GM19438 (cell line): Measurements from ENCODE around the gene AP1S1.
"Not testable (repeated sequence)": the region's sequence is repeated elsewhere in the genome, so short reads cannot be mapped to it uniquely, and the experiment has no call there.

ENCODE experiments used
- ATAC-seq: cut with Tn5 transposase; IDR thresholded peaks from one replicate; pipeline ENCODE4 v1.9.1; 2021; ENCODE audit warnings: low read depth; ENCODE audit not compliant: unreplicated experiment

AP1S1 gene

DNA sequence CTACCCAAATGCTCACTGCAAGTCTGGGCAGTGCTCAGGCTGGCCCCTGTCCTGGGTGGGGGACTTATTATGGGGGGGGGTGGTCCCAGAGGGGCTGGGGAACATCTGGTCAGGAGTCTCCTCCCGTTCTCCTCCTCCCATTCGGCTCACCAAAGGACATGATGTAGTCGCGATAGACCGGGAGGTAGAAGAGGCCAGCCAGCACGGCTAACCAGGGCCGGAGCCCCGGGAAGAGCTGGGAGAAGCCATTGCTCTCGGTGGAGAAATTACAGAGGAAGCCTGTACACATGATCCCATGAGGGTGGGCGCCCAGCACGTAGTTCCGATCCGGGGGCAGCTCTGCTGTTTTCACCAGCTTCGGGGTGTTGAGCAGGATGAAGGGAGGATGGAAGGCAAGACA, 44.2 kb downstream of the AP1S1 start:
- no peak for ATAC-seq

- not testable (repeated sequence) for ATAC-seq
Observed at GRCh38 chr7:101199522-101199921, 45.2 kb downstream of the AP1S1 start.

GRCh38 chr7:101200504-101200861, 46.2 kb downstream of the AP1S1 start:
- no peak for ATAC-seq

GRCh38 chr7:101200862-101201599, 46.8 kb downstream of the AP1S1 start, which contains the start of gene MOGAT3:
Gene MOGAT3 (minus strand): TSS chr7:101201036. CDS start chr7:101200854, 182 bp downstream.
- no peak for ATAC-seq

DNA sequence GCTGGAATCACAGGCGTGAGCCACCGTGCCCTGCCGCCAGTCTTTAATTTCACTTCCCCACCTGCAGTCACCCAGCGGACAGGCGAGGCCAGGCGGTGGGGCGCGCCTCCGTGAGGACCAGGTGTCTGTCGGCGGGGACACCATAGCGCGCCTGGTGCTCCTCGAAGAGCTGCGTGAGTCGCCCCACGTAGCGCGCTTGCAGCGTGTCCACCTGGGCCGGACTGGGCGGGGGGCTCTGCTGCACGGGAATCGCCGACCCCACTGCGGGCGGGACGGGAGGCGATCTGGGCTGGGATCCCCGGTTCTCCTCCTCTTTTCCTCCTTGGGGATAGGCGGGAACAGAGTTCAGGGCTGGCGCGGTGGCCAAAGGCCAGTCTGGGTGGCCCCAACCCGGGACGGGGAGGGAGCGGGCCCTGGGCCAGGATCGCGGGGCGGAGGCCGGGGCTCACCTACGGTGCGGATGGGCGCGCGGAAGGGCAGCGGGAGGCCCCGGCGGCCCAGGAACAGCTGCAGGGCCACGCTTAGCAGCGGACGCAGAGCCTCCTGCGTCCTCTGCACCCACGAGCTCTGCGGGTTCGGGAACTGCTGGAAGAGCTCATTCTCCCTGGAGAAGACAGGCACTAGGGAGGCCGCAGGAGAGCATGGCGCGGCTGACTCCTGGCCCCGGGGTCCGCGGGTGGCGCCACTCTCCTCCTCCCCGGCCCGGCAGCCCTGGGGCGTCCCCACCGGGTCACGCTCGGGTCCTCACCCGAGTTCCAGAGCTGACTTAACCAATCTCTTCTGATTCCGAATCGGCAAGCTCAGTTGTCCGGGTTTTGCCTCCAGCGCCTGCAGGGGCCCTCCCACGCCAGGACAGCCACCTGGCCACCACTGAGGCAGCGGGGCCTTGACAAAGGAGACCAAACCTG, 47.7 kb downstream of the AP1S1 start:
- no peak for ATAC-seq

DNA sequence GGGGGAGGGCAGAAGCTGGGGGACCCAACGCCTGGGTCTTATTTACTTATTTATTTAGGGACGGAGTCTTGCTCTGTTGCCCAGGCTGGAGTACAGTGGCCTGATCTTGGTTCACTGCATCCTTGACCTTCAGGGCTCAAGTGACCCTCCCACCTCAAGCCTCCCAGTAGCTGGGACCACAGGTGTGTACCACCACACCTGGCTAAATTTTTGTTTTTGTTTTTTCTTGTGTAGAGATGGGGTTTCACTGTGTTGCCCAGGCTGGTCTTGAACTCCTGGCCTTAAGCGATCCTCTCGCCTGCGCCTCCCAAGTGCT, 48.3 kb downstream of the AP1S1 start:
- ATAC-seq = no peak

- ATAC-seq = not testable (repeated sequence)
Observed at GRCh38 chr7:101203740-101204738, 49.8 kb downstream of the AP1S1 start.

DNA sequence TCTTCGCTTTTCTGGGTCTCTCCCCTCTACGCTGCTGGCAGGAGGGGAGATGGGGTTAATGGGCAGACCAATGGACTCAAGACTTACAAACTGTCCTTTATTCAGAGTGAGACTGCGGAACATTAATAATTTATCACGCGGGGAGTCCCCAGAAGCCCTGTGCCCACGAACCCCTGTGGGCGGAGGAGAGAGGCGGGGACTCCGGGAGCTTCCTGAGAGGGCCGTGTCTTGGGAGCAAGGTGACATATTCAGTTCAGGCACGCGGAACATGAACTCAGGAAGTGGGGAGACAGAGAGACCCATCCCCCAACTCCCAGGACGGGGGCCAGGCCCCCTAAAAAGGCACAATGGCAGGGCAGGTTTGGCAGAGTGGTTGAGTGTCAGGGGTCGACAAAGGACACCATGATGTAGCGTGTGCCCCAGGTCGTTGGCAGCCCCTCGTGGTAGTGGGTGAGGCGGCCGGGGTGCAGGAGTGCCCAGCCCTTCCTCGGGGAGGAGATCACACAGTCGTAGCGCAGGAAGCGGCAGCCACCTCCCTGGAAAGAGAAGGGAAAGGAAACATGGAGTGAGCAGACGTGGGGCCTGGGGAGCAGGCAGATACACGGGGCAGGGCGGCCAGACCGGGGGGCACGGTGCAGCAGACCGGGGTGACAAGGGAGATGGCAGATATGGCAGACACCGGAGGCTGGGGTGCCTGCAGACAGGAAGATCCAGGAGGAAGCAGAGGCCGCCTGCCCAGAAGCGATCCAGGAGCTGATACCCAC, 51.8 kb downstream of the AP1S1 start:
- no peak for ATAC-seq

- no peak for ATAC-seq
Observed at GRCh38 chr7:101206665-101207042, 52.4 kb downstream of the AP1S1 start.

- ATAC-seq = no peak
Observed at GRCh38 chr7:101207459-101207858, 53.2 kb downstream of the AP1S1 start.

GRCh38 chr7:101208794-101209193, 54.5 kb downstream of the AP1S1 start:
- ATAC-seq = no peak

GRCh38 chr7:101210143-101210542, 55.9 kb downstream of the AP1S1 start:
- ATAC-seq = no peak
